Vagina (tissue), 2 donors: ENCODE results near the gene GPR27. TPM values are rescaled to one million over a fixed set of nuclear protein-coding genes. Genes with fewer than 3 reads are reported as not detected.
A peak's percentile ranks its signal among the peaks of the same experiment; 100 is the strongest.

Experiments
- DNase-seq, 2 donors: peaks; one replicate each; pipeline ENCODE4 v3.0.0-alpha.2; 2017; ENCODE audit errors: extremely low spot score in 2 of 2
- H3K27ac ChIP-seq: fragments of 200-600 bp; sonication (generic); one replicate; pipeline ENCODE4 v1.5.1; 2019
- H3K27me3 ChIP-seq: fragments of 200-600 bp; sonication (generic); one replicate; pipeline ENCODE4 v1.5.1; 2019
- H3K36me3 ChIP-seq, 2 donors: fragments of 200-600 bp; sonication (generic); one replicate each; pipeline ENCODE4 v1.5.1; 2017 to 2019
- H3K4me1 ChIP-seq: fragments of 200-600 bp; sonication (generic); one replicate; pipeline ENCODE4 v1.5.1; 2019
- H3K4me3 ChIP-seq, 2 donors: fragments of 200-600 bp; sonication (generic); 1 replicate in 1 of 2; 2 replicates in 1 of 2; pipeline ENCODE4 v1.5.1; 2016 to 2019
- H3K9me3 ChIP-seq: fragments of 200-600 bp; sonication (generic); one replicate; pipeline ENCODE4 v1.5.1; 2019
- POLR2A ChIP-seq, 2 donors: fragments of 450-650 bp; IDR thresholded peaks; one replicate each; pipeline ENCODE4 v1.6.1; 2017; ENCODE audit warnings: antibody characterized with exemption in 2 of 2, mild to moderate bottlenecking in 2 of 2, moderate library complexity in 2 of 2
- POLR2AphosphoS5 ChIP-seq, 2 donors: sonication (generic); formaldehyde crosslinking; IDR thresholded peaks; one replicate each; pipeline ENCODE4 v1.9.0; 2017; ENCODE audit warnings: antibody characterized with exemption in 2 of 2, mild to moderate bottlenecking in 2 of 2, low read depth in 1 of 2; ENCODE audit not compliant: insufficient read depth in 1 of 2
- intact Hi-C: fragments of 100-400 bp; cut with DNase I; formaldehyde crosslinking; loops from one replicate; pipeline ENCODE4 v1.15.1; 2023
- total RNA-seq: library from RNA; depleted of rRNA; stranded (reverse); fragments of >200 nt; gene quantifications from one replicate; pipeline ENCODE4 v1.2.3, GENCODE V29; 2016
- TF ChIP-seq, protein P1 (sequence below), 3 experiments: fragments of 450-650 bp in 2 of 3; fragments of 200-600 bp in 1 of 3; sonication (generic) in 1 of 3; IDR thresholded peaks; one replicate each; pipeline ENCODE4 v1.5.1; 2017 to 2019; ENCODE audit warnings: antibody characterized with exemption in 3 of 3, mild to moderate bottlenecking in 2 of 3, moderate library complexity in 2 of 3

The GPR27 gene
- total RNA-seq, 1 donor from 2014 or later, result 1.2 TPM

DNA sequence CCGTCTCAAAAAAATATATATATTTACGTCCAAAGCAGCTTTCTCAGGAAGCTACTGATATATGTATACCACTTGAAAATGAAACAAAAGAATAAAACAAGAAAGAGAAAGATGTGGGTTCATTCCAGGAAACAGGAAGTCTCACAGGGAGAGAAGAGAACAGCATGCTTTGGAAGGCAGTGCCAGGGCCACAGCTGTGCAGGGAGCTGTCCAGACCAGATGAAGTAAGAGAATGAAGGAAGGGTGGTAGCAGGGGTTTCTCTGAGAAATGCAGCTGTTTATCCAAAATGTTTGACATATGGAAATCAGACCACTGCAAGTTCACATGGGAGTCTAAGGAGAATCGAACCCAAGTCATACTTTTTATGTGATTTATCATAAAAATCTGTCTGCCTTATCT lies 8.9 kb upstream of the GPR27 start:
- Histone ChIP-seq H3K36me3 (no peaks in the 10 kb centered on the region), H3K27ac (no peak overlapping the region), H3K4me1 (no peaks in the 10 kb centered on the region), H3K4me3 (no peak overlapping the region), H3K9me3 (peaks cover 11% of the 10 kb centered on the region), H3K27me3 (no peaks in the 10 kb centered on the region)
- intact Hi-C loops, result no loop called here
- TF ChIP-seq POLR2A (IDR thresholded peaks at IDR 0.05) (no peak), POLR2AphosphoS5 (IDR thresholded peaks at IDR 0.05; ENCODE audit: insufficient read depth in 1 of 2, low read depth in 1 of 2) (no peak)
- TF ChIP-seq, protein P1, sequence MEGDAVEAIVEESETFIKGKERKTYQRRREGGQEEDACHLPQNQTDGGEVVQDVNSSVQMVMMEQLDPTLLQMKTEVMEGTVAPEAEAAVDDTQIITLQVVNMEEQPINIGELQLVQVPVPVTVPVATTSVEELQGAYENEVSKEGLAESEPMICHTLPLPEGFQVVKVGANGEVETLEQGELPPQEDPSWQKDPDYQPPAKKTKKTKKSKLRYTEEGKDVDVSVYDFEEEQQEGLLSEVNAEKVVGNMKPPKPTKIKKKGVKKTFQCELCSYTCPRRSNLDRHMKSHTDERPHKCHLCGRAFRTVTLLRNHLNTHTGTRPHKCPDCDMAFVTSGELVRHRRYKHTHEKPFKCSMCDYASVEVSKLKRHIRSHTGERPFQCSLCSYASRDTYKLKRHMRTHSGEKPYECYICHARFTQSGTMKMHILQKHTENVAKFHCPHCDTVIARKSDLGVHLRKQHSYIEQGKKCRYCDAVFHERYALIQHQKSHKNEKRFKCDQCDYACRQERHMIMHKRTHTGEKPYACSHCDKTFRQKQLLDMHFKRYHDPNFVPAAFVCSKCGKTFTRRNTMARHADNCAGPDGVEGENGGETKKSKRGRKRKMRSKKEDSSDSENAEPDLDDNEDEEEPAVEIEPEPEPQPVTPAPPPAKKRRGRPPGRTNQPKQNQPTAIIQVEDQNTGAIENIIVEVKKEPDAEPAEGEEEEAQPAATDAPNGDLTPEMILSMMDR (IDR thresholded peaks at IDR 0.05), result no peak
- no peak for DNase-seq

DNA sequence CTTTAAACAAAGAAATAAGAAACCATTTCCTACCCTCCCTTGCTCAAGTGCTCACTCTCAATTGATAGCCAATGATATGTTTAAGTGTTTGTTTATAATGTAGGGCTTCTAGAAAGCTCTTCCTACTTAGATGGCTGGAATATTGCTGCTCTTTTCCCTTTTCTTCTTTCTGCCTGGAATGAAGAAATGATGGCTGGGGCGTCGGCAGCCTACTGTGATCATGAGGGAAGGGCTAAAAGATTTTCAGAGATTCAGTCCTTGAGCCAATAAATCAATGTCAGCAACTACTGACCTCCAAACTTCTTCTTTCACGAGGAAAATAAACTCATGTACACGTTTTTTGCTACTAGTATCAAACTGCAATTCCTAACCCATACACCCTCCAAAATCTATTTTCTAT lies 2.1 kb upstream of the GPR27 start:
- Histone ChIP-seq H3K4me1 (peaks cover 12% of the 10 kb centered on the region), H3K4me3 (no peak overlapping the region), H3K36me3 (no peaks in the 10 kb centered on the region), H3K27me3 (peaks cover 5% of the 10 kb centered on the region), H3K9me3 (no peaks in the 10 kb centered on the region), H3K27ac (no peak overlapping the region)
- DNase-seq, result no peak
- intact Hi-C loops, result no loop called here
- TF ChIP-seq POLR2AphosphoS5 (IDR thresholded peaks at IDR 0.05; ENCODE audit: insufficient read depth in 1 of 2, low read depth in 1 of 2) (no peak), POLR2A (IDR thresholded peaks at IDR 0.05) (no peak)
- TF ChIP-seq, protein P1 (IDR thresholded peaks at IDR 0.05), result no peak

DNA sequence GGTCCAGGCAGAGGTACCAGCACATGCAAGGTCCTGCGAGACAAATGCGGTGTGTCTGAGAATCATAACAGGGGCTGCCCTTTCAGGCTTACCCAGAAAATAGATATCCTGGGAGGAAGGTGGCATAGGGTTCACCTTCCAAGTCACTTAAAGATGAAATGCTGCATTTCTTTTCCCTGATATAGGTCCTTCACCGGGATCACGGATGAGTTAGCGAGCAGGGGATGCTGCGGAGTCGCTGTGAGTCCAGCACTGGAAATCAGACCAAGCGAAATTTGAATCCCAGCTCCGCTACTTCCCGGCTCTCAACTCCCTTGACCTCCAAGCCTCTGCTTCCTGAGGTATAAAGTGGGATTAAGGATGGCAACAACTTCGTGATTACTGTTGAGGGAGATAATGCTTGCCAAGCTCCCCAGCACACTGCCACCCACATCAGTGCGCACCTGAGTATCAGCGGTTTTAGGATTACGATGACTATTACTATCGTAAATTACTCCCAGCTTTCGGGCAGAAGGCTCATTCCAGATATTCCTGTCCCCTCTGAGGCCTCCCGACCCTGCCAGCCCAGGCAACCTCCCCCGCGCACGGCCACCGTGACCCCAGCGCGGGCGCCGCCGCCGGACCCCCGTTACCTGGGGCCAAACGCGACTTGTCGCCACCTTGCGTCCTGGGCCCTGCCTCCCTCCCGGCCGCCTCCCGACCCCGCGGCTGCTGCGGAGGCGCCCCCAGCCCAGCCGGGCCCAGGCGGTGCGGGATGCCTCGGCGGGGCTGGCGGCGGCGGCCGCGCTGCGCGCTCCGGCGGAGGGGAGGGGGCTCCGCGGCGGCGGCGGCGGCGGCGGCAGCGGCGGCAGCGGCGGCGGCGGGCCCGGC lies 589 bp upstream of the GPR27 start:
- Histone ChIP-seq H3K4me3 (peak overlapping the region; percentile 35 to 74), H3K4me1 (peaks cover 12% of the 10 kb centered on the region), H3K27ac (no peak overlapping the region), H3K36me3 (no peaks in the 10 kb centered on the region), H3K27me3 (peaks cover 5% of the 10 kb centered on the region), H3K9me3 (no peaks in the 10 kb centered on the region)
- DNase-seq, result no peak
- TF ChIP-seq, protein P1 (IDR thresholded peaks at IDR 0.05), result no peak
- TF ChIP-seq POLR2A (IDR thresholded peaks at IDR 0.05), result no peak
- TF ChIP-seq POLR2AphosphoS5 (IDR thresholded peaks at IDR 0.05; ENCODE audit: insufficient read depth in 1 of 2, low read depth in 1 of 2), result no peak
- intact Hi-C loops, result no loop called here

DNA sequence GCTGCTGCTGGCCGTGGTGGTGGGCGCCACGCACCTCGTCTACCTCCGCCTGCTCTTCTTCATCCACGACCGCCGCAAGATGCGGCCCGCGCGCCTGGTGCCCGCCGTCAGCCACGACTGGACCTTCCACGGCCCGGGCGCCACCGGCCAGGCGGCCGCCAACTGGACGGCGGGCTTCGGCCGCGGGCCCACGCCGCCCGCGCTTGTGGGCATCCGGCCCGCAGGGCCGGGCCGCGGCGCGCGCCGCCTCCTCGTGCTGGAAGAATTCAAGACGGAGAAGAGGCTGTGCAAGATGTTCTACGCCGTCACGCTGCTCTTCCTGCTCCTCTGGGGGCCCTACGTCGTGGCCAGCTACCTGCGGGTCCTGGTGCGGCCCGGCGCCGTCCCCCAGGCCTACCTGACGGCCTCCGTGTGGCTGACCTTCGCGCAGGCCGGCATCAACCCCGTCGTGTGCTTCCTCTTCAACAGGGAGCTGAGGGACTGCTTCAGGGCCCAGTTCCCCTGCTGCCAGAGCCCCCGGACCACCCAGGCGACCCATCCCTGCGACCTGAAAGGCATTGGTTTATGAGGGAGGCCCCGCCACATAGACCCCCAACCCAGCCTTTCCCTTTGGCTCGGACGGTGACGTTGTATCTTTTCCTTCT lies 1.1 kb downstream of the GPR27 start:
- H3K9me3 ChIP-seq, result no peaks in the 10 kb centered on the region
- no peak for TF ChIP-seq POLR2A (IDR thresholded peaks at IDR 0.05)
- TF ChIP-seq POLR2AphosphoS5 (IDR thresholded peaks at IDR 0.05; ENCODE audit: insufficient read depth in 1 of 2, low read depth in 1 of 2), result no peak
- TF ChIP-seq, protein P1 (IDR thresholded peaks at IDR 0.05), result no peak
- peaks cover 12% of the 10 kb centered on the region for H3K4me1 ChIP-seq
- peaks cover 5% of the 10 kb centered on the region for H3K27me3 ChIP-seq
- H3K4me3 ChIP-seq, result peak overlapping the region; percentile 35 to 74
- DNase-seq, result no peak
- intact Hi-C loops, result no loop called here
- no peaks in the 10 kb centered on the region for H3K36me3 ChIP-seq
- H3K27ac ChIP-seq, result no peak overlapping the region

DNA sequence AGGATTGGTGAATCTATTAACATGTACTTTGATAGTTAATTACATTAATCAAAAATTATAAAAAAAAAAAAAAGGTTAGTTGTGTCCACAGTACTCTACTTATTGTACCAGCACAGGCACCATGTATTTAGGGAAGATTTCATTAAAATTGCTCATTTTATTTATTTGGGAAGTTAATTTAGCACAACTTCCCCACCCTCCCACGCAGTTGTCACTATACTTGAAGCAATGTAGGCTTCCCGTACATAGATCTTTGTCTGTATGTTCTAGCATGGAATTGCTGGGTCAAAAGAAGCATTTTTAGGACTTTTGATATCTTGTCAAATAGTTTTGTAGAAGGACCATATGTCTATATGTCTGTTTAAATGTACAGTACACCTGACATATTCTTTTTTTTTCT lies 4.4 kb downstream of the GPR27 start:
- TF ChIP-seq POLR2AphosphoS5 (IDR thresholded peaks at IDR 0.05; ENCODE audit: insufficient read depth in 1 of 2, low read depth in 1 of 2) (no peak), POLR2A (IDR thresholded peaks at IDR 0.05) (no peak)
- TF ChIP-seq, protein P1 (IDR thresholded peaks at IDR 0.05), result no peak

More for the DNA sequence above, 4.4 kb downstream of the GPR27 start:
- intact Hi-C loops, result no loop called here
- H3K4me3 ChIP-seq, result no peak overlapping the region
- DNase-seq, result no peak
- peaks cover 9% of the 10 kb centered on the region for H3K4me1 ChIP-seq
- no peak overlapping the region for H3K27ac ChIP-seq
- no peaks in the 10 kb centered on the region for H3K9me3 ChIP-seq
- H3K36me3 ChIP-seq, result no peaks in the 10 kb centered on the region
- H3K27me3 ChIP-seq, result no peaks in the 10 kb centered on the region
